HG03066 (cell line): Measurements from ENCODE around the gene MYO3A.
"Not testable (repeated sequence)": the region's sequence is repeated elsewhere in the genome, so short reads cannot be mapped to it uniquely, and the experiment has no call there.

ENCODE experiments used
- ATAC-seq: cut with Tn5 transposase; IDR thresholded peaks from one replicate; pipeline ENCODE4 v1.9.1; 2021; ENCODE audit warnings: low read depth; ENCODE audit not compliant: unreplicated experiment

The MYO3A gene

GRCh38 chr10:25978771-25979170, 44.7 kb downstream of the MYO3A start:
- no peak for ATAC-seq

GRCh38 chr10:25982107-25982506, 48.1 kb downstream of the MYO3A start:
- no peak for ATAC-seq

DNA sequence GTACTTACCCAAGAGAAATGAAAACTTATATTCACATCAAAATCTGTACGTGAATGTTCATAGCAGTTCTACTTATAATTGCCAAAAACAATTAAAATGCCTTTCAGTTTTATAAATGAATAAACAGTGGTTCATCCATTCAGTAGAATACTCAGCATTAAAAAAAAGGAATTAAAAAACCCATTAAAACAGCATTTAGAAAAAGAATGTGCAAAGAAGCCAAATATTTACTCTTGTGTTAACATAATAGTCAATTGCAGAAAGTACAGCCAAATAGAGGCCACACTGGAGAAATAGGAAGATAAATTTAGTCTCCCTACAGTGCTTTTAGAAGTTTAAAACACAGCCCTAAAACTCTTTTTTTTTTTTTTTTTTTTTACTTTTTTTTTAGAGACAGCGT, 54.6 kb downstream of the MYO3A start:
- no peak for ATAC-seq

- no peak for ATAC-seq
Measured at GRCh38 chr10:25989951-25990350, 55.9 kb downstream of the MYO3A start.

DNA sequence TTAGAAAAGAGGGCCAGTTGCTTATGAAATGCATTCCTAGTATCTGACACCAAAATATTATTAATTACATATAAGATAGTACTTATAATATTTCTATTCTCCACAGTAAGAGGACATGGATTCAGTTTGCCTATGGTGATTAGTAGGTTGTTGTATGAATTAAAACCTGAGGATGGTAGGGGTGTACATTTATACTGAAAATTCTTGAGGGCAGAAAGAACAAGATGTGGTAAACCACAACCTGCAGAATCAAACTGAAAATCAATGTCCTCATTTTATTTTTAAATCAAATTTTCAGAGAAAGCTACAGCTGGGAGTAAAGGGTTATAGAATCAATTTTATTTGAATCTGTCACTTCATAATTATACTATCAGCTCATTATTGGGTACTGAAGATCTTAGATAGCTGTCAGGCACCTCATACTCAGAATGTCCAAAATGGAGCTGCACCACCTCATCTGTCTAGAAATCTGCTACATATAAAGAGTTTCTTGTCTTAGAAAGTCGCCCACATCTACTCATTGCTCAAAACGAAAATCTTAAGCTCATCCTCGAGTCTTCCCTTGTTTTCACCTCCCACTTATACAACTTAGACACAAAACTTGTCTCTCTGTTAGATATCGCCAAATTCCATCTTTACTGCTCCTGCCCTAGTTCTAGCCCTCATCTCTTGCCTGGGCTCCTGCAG, 65.4 kb downstream of the MYO3A start:
- no peak for ATAC-seq

DNA sequence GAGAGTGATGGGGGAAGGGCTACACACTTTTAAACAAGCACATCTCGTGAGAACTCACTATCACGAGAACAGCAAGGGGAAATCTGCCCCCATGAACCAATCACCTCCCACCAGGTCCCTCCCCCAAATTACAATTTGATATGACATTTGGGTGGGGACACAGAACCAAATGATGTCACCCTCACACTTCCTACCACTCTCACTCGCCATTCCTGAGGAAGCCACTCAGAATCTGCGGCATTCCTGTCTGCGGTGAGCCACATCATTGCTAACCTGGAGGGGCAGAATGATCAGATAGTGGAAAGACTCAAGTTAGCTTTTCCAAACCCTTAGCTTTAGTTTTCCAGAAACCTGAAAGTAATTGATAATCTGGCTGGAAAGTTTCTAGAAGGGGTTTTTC, 66.9 kb downstream of the MYO3A start:
- no peak for ATAC-seq

- not testable (repeated sequence) for ATAC-seq
Measured at GRCh38 chr10:26002466-26002865, 68.4 kb downstream of the MYO3A start.

GRCh38 chr10:26015092-26015491, 81.1 kb downstream of the MYO3A start:
- ATAC-seq: no peak

GRCh38 chr10:26022831-26023230, 88.8 kb downstream of the MYO3A start:
- ATAC-seq: no peak

DNA sequence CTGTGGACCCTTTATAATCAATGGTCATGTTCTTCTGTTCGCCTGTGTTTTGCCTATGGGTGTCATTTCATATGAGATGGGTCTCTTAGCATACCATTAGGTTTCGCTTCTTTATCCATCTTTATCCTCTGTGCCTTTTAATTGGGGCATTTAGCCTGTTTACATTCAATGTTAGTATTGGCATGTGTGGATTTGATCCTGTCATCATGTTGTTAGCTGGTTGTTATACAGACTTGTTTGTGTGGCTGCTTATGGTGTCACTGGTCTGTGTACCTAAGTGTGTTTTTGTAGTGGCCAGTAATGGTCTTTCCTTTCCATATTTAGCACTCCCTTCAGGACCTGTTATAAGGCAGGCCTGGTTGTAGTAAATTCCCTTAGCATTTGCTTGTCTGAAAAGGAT, 90.3 kb downstream of the MYO3A start:
- ATAC-seq: no peak

DNA sequence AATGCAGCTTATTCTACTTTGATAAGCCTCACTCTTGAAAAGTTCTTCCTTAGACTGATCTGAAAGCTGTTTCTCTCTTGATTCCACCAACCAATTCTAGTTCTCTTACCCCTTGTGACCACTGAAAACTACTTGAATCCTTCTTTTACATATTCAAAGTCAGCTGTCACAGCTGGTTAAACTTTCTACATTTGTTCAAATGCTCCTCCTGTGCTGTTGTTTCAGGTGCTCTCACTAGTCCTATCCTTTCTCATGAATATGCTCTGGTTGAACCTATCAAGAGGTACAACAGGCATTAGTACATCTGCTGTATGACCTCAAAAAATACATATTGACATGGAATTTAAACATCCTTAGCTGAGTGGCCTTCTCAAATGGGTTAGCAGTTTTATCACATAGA, 91.5 kb downstream of the MYO3A start:
- no peak for ATAC-seq

- ATAC-seq: no peak
Measured at GRCh38 chr10:26029858-26030257, 95.8 kb downstream of the MYO3A start.

- no peak for ATAC-seq
Measured at GRCh38 chr10:26031300-26031699, 97.3 kb downstream of the MYO3A start.

DNA sequence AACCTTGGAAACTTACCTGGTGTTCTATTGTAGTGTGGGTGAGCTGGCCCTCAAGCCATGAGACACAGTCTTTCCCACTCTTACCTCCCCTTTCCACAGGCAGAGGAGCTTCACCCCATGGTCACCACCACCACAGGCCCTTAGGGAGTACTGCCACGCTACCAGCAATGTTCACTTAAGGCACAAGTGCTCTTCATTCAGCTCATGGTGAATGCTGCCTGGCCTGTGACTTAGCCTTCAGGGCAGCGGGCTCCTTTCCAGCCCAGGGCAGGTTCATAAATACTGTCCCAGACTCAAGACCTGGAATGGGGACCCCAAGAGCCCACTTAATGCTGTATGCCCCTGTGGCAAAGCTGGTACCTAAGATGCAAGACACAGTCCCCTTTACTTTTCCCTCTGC, 109.4 kb downstream of the MYO3A start:
- ATAC-seq: no peak

DNA sequence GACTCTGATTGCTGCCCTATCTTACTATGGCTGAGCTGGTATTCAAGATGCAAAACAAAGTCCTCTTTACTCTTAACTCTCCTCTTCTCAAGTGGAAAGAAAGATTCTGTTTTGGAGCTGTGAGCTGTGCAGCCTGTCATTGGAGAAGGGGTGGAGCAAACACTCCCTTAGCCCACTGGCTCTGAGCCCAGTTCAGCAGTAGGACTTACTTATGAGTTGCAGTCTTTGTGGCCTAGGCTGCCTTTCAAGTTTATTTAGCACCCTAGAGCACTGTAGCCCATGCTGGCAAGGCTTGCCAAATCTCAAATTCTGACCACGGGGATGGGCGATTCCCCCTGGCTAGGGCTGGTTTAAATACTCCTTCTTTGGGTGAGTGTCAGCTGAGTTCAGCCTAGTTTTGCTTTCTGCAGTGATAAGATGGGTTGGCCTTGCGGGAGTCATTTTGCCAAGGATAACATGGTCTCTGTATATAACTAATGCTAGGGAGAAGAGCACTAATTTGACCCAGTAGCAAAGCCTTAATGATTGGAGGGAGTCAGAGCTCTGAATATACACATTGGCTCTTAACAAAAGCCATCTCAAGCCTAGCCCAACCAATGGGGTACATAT, 110.2 kb downstream of the MYO3A start:
- ATAC-seq: no peak

- ATAC-seq: no peak
Measured at GRCh38 chr10:26046073-26046700, 112.2 kb downstream of the MYO3A start.

DNA sequence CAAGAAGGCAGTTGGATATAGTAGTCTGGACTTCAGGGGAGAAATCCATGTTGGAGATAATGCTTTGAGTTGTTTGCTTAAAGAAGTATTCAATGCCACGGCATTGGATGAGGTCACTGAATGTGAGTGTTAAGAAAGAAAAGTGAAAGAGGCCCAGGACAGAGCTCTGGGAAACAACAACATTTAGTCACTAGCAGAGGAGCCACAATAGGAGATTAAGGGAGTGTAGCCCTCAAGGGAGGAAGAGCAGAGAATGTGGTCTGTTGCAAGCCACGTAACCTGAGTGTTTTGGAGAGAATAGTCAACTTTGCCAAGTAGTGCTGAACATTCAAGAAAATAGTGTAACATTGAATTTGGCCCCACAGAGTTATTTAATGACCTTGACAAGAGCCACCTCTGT, 114.7 kb downstream of the MYO3A start:
- ATAC-seq: no peak

DNA sequence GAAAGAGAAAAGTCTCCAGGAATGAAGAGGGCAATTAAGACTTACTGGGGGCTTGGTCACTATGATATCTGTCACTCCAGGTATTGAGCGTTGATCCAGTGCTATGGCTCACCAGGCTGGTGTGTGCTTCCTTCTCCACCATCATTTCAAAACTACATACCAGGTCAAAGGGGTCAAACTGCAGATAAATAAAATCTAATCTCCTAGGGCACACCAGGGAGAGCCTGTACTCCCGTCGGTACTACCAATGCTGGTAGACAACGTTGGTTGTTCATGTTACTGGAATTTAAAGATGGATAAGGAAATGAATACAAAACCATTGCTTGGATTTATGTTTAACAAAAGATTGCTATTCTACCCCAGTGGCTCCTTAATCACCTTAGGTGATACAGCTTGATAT, 118.3 kb downstream of the MYO3A start:
- no peak for ATAC-seq

GRCh38 chr10:26057466-26057865, 123.4 kb downstream of the MYO3A start:
- ATAC-seq: no peak

DNA sequence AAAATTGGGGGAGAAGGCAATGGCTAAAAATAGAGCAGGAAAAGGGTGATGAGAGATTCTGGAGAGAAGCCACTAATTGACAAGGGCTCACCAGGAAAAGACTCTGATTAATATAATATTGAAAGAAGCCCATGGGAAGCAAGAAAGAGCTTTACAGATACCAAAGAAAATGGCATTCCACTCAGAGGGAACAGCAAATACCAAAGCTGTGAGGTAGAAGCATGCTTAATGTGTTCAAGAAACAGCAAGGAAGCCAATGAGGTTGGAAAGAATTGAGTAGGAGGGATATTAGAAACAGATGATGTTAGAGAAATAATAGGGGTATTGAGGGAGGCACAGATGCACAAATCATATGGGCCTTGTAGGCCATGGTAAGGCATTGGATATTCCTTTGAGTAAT, 130.1 kb downstream of the MYO3A start:
- no peak for ATAC-seq

- ATAC-seq: no peak
Measured at GRCh38 chr10:26067680-26068079, 133.7 kb downstream of the MYO3A start.

DNA sequence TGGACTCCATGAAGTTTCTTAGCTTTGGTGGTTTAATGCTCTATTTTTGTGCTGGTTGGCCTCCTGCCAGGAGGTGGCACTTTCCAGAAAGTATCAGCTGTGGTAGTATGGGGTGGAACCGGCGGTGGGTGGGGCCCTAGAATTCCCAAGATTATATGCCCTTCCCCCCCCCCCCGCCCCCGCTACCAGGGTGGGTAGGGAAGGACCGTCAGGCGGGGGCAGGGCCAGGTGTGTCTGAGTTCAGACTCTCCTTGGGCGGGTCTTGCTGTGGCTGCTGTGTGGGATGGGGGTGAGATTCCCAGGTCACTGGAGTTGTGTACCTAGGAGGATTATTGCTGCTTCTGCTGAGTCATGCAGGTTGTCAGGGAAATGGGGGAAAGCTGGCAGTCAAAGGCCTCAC, 146.9 kb downstream of the MYO3A start:
- ATAC-seq: not testable (repeated sequence)
